Measurements from ENCODE around the gene FBXO48. TPM values are rescaled to one million over a fixed set of nuclear protein-coding genes. Genes with fewer than 3 reads are reported as not detected.

The FBXO48 gene
- total and polyA plus RNA-seq, 2 of the 4 experiments (the other 2 are of a cell fraction): 0.18 to 0.43 TPM

DNA sequence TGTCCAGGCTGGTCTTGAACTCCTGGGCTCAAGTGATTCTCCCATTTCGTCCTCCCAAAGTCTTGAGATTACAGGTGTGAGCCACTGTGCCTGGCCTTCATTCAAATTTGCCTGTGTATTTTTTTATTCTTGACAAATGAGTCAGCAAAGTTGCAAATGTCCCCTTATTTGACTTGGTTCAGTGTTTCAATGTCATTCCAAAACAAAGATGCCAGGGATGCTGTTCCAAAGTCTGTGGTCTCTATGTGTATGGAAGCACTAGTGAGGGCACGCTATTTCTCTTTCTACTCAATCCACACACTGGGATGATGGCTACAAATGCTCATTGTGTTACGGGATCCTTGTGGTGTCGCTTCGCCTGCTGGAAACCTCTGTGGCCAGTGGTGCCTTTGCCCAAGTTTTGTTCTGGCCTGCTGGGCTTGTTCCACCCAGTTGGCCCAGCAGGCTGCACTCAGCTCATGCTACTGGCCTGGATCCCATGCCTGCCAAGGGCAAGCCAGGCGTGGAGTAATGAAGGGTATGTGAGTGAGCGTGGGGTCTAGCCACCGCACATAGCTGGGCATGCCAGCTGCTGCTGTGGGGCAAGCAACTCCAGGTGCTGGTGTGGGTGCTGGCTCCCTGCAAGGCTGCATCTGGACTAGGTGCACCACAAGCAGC is 35.6 kb downstream of the FBXO48 start:
- no TSS peak for BruUV-seq (replicated peaks)
- Histone ChIP-seq H2BK20ac (ENCODE audit: low read depth, low read length) (no peak overlapping the region), H4K5ac (ENCODE audit: low read depth, low read length) (no peak overlapping the region), H3K4me3 (ENCODE audit: insufficient read depth, low read depth, low read length) (no peak overlapping the region), H3K9ac (ENCODE audit: low read depth, low read length) (no peak overlapping the region), H4K8ac (ENCODE audit: low read depth in 2 of 2, low read length in 2 of 2) (no peak overlapping the region), H3K4me1 (ENCODE audit: control insufficient read depth, insufficient read depth, low read length) (peaks cover 4% of the 10 kb centered on the region; the same call in 1 of the 2 replicates), H3K9me3 (ENCODE audit: control insufficient read depth, insufficient read depth, low read length) (no peaks in the 10 kb centered on the region), H4K20me1 (ENCODE audit: insufficient read depth, low read length) (no peaks in the 10 kb centered on the region), H3K56ac (ENCODE audit: extremely low read depth, insufficient read depth, low read length) (no peak overlapping the region), H2AK9ac (replicated peaks; ENCODE audit: low read depth, low read length, poor library complexity) (no peak overlapping the region), H3K4me2 (ENCODE audit: low read depth, low read length) (no peak overlapping the region), H3K36me3 (ENCODE audit: control insufficient read depth, insufficient read depth, low read length) (no peaks in the 10 kb centered on the region), H3K23ac (ENCODE audit: low read depth, low read length) (no peak overlapping the region), H2BK15ac (ENCODE audit: low read depth, low read length) (no peak overlapping the region), H2BK5ac (ENCODE audit: low read depth, low read length, poor library complexity, severe bottlenecking) (no peak overlapping the region), H3K4ac (ENCODE audit: low read depth, low read length) (no peak overlapping the region), H3K79me1 (ENCODE audit: low read depth in 1 of 2, low read length in 2 of 2) (no peaks in the 10 kb centered on the region), H3K9me1 (ENCODE audit: insufficient read depth, low read length) (no peaks in the 10 kb centered on the region), H2AFZ (replicated peaks; ENCODE audit: low read length, poor library complexity) (no peak overlapping the region), H2AK5ac (ENCODE audit: low read depth, low read length) (no peak overlapping the region), H3K27ac (ENCODE audit: insufficient read depth, low read length) (no peak overlapping the region), H3K27me3 (ENCODE audit: control insufficient read depth, insufficient read depth, low read length) (peaks cover 21% of the 10 kb centered on the region), H3K18ac (ENCODE audit: low read depth, low read length) (no peak overlapping the region), H2BK120ac (ENCODE audit: low read depth, low read length) (no peak overlapping the region), H3K14ac (replicated peaks; ENCODE audit: low read depth, low read length) (no peak overlapping the region), H4K91ac (ENCODE audit: insufficient read depth, low read depth, low read length) (no peak overlapping the region)
- no peak for DNase-seq
- dilution Hi-C loops (cut with HindIII; ENCODE audit: low sequenced_read_pairs, unreplicated experiment) (no loop called here), in situ Hi-C loops (cut with MboI; ENCODE audit: low sequenced_read_pairs) (no loop called here), intact Hi-C loops (cut with micrococcal nuclease) (no loop called here)
- ChIA-PET POLR2A (ENCODE audit: unreplicated experiment) (no interaction called here), CTCF (interaction anchor here (0.9 kb wide), 1 partner anchor 10 kb away, joined by 4 read pairs; no protein-coding TSS in a partner anchor)
- WGBS, 2 experiments (ENCODE audit: extremely low coverage in 2 of 2, insufficient read length in 1 of 2): 76% methylated on average over 6 of the region's 8 CpGs; no CpG with 5 or more reads in 1 of the 2 experiments
- ATAC-seq (ENCODE audit: low read depth): no peak
- TF ChIP-seq CEBPB (IDR thresholded peaks at IDR 0.05; ENCODE audit: low read depth, low read length) (no peak), BHLHE40 (IDR thresholded peaks at IDR 0.05; ENCODE audit: low read depth, low read length) (no peak), RFX5 (IDR thresholded peaks at IDR 0.05; ENCODE audit: low read depth, low read length) (no peak), NFE2L2 (IDR thresholded peaks at IDR 0.05; ENCODE audit: low read depth, low read length) (no peak), RAD21 (IDR thresholded peaks at IDR 0.05; ENCODE audit: low read length) (no peak), SMC3 (IDR thresholded peaks at IDR 0.05; ENCODE audit: low read depth, low read length) (no peak), FOS (IDR thresholded peaks at IDR 0.05; ENCODE audit: low read depth, low read length) (no peak), MAFK (IDR thresholded peaks at IDR 0.05; ENCODE audit: low read depth, low read length) (no peak), CHD1 (IDR thresholded peaks at IDR 0.05; ENCODE audit: low read depth, low read length) (no peak), MAZ (IDR thresholded peaks at IDR 0.05; ENCODE audit: borderline replicate concordance, low read depth, low read length) (no peak), RCOR1 (IDR thresholded peaks at IDR 0.05; ENCODE audit: insufficient replicate concordance, low read length) (no peak), POLR2A (IDR thresholded peaks at IDR 0.05; ENCODE audit: low read depth, low read length) (no peak), MXI1 (IDR thresholded peaks at IDR 0.05; ENCODE audit: borderline replicate concordance, low read depth, low read length) (no peak)
- TF ChIP-seq, protein P1, sequence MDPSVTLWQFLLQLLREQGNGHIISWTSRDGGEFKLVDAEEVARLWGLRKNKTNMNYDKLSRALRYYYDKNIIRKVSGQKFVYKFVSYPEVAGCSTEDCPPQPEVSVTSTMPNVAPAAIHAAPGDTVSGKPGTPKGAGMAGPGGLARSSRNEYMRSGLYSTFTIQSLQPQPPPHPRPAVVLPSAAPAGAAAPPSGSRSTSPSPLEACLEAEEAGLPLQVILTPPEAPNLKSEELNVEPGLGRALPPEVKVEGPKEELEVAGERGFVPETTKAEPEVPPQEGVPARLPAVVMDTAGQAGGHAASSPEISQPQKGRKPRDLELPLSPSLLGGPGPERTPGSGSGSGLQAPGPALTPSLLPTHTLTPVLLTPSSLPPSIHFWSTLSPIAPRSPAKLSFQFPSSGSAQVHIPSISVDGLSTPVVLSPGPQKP (IDR thresholded peaks at IDR 0.05; ENCODE audit: borderline replicate concordance, low read depth, low read length): no peak
- TF ChIP-seq, protein P2, sequence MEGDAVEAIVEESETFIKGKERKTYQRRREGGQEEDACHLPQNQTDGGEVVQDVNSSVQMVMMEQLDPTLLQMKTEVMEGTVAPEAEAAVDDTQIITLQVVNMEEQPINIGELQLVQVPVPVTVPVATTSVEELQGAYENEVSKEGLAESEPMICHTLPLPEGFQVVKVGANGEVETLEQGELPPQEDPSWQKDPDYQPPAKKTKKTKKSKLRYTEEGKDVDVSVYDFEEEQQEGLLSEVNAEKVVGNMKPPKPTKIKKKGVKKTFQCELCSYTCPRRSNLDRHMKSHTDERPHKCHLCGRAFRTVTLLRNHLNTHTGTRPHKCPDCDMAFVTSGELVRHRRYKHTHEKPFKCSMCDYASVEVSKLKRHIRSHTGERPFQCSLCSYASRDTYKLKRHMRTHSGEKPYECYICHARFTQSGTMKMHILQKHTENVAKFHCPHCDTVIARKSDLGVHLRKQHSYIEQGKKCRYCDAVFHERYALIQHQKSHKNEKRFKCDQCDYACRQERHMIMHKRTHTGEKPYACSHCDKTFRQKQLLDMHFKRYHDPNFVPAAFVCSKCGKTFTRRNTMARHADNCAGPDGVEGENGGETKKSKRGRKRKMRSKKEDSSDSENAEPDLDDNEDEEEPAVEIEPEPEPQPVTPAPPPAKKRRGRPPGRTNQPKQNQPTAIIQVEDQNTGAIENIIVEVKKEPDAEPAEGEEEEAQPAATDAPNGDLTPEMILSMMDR (conservative IDR thresholded peaks at IDR 0.05; ENCODE audit: low read depth, low read length): no peak
- TF ChIP-seq, protein P3, sequence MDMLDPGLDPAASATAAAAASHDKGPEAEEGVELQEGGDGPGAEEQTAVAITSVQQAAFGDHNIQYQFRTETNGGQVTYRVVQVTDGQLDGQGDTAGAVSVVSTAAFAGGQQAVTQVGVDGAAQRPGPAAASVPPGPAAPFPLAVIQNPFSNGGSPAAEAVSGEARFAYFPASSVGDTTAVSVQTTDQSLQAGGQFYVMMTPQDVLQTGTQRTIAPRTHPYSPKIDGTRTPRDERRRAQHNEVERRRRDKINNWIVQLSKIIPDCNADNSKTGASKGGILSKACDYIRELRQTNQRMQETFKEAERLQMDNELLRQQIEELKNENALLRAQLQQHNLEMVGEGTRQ (IDR thresholded peaks at IDR 0.05; ENCODE audit: low read depth, low read length): no peak

Measured in IMR-90 (cell line).